ACHN (cell line): ENCODE measurements around the gene BAG2.

Experiments
- DNase-seq: peaks from one replicate; pipeline ENCODE4 v3.0.0-alpha.2; 2015
- in situ Hi-C: cut with HindIII; loops from 2 replicates; pipeline ENCODE4 v1.10.0; 2017; ENCODE audit warnings: low sequenced_read_pairs, low pct_ligation_motif_present, low pct_unique_long_range_greater_than_20kb

BAG2 gene

GRCh38 chr6:57172136-57173055, at the start of gene BAG2:
Gene BAG2 (plus strand): TSS chr6:57172326. CDS start chr6:57172698, 372 bp downstream.
- in situ Hi-C loops, result no loop called here
- peak; percentile 88 for DNase-seq

- in situ Hi-C loops, result no loop called here
- DNase-seq, result no peak
Measured at GRCh38 chr6:57123111-57123510, 49.0 kb upstream of the BAG2 start.

- no peak for DNase-seq
- in situ Hi-C loops, result no loop called here
Measured at GRCh38 chr6:57127763-57128162, 44.4 kb upstream of the BAG2 start.

GRCh38 chr6:57130661-57131177, 41.4 kb upstream of the BAG2 start:
- in situ Hi-C loops, result no loop called here
- no peak for DNase-seq

- in situ Hi-C loops, result no loop called here
- DNase-seq, result no peak
Measured at GRCh38 chr6:57134954-57135353, 37.2 kb upstream of the BAG2 start.

GRCh38 chr6:57135885-57136284, 36.2 kb upstream of the BAG2 start:
- in situ Hi-C loops, result no loop called here
- no peak for DNase-seq

- in situ Hi-C loops, result no loop called here
- no peak for DNase-seq
Measured at GRCh38 chr6:57137350-57137749, 34.8 kb upstream of the BAG2 start.

GRCh38 chr6:57138026-57138425, 34.1 kb upstream of the BAG2 start:
- DNase-seq, result no peak
- in situ Hi-C loops, result no loop called here

GRCh38 chr6:57141451-57142177, 30.5 kb upstream of the BAG2 start:
- in situ Hi-C loops, result no loop called here
- DNase-seq, result no peak

- in situ Hi-C loops, result no loop called here
Measured at GRCh38 chr6:57142178-57142525, 30.0 kb upstream of the BAG2 start.

GRCh38 chr6:57143690-57144089, 28.4 kb upstream of the BAG2 start:
- in situ Hi-C loops, result no loop called here
- DNase-seq, result no peak

More at GRCh38 chr6:57142178-57142525, 30.0 kb upstream of the BAG2 start:
- DNase-seq, result no peak

GRCh38 chr6:57147401-57147800, 24.7 kb upstream of the BAG2 start:
- no peak for DNase-seq
- in situ Hi-C loops, result no loop called here

- no peak for DNase-seq
- in situ Hi-C loops, result no loop called here
Measured at GRCh38 chr6:57147955-57148858, 23.9 kb upstream of the BAG2 start.

GRCh38 chr6:57158658-57159057, 13.5 kb upstream of the BAG2 start:
- DNase-seq, result no peak
- in situ Hi-C loops, result no loop called here

- in situ Hi-C loops, result no loop called here
- DNase-seq, result no peak
Measured at GRCh38 chr6:57159127-57159526, 13.0 kb upstream of the BAG2 start.

GRCh38 chr6:57162028-57162427, 10.1 kb upstream of the BAG2 start:
- in situ Hi-C loops, result no loop called here
- DNase-seq, result no peak

- in situ Hi-C loops, result no loop called here
- DNase-seq, result no peak
Measured at GRCh38 chr6:57162516-57162915, 9.6 kb upstream of the BAG2 start.

- no peak for DNase-seq
Measured at GRCh38 chr6:57163956-57164355, 8.2 kb upstream of the BAG2 start.

GRCh38 chr6:57165080-57165479, 7.0 kb upstream of the BAG2 start:
- no peak for DNase-seq
- in situ Hi-C loops, result no loop called here

More at GRCh38 chr6:57163956-57164355, 8.2 kb upstream of the BAG2 start:
- in situ Hi-C loops, result no loop called here
